Measurements from ENCODE around the gene ATP6V0D1. TPM values are rescaled to one million over a fixed set of nuclear protein-coding genes. Genes with fewer than 3 reads are reported as not detected.

Gene ATP6V0D1
- total RNA-seq, 1 experiment from 2014 or later = 43.0 TPM

- no peak overlapping the region for H3K23ac ChIP-seq (ENCODE audit: insufficient read length, low read depth, low read length)
- H3K4me3 Mint-ChIP-seq = no peak overlapping the region
- no peak overlapping the region for H3K27ac Mint-ChIP-seq
- H3T11ph ChIP-seq (ENCODE audit: low read length) = no peak overlapping the region
- H3K4ac ChIP-seq (ENCODE audit: low read depth, low read length) = no peak overlapping the region
- H3K27me3 ChIP-seq (ENCODE audit: insufficient read depth, low read length) = no peaks in the 10 kb centered on the region
- peaks cover 3 to 4% of the 10 kb centered on the region in 2 experiments for H3K4me1 Mint-ChIP-seq
- no peak overlapping the region for H2BK12ac ChIP-seq (ENCODE audit: insufficient read length, low read depth, low read length)
- H2BK15ac ChIP-seq (ENCODE audit: low read depth, low read length) = no peak overlapping the region
- H2AFZ ChIP-seq (ENCODE audit: low read length) = no peak overlapping the region
- H3K4me1 ChIP-seq (ENCODE audit: insufficient read depth, low read length) = no peaks in the 10 kb centered on the region
- no peak overlapping the region for H2AK5ac ChIP-seq (ENCODE audit: insufficient read length, low read length)
- no peak overlapping the region for H2BK5ac ChIP-seq (ENCODE audit: insufficient read length, low read length)
- no peaks in the 10 kb centered on the region for H3K23me2 ChIP-seq (ENCODE audit: insufficient read length, low read depth, low read length, poor library complexity, severe bottlenecking)
- no peaks in the 10 kb centered on the region for H3K9me3 ChIP-seq (ENCODE audit: control insufficient read depth, low read depth, low read length)
- TF ChIP-seq CTCF (conservative IDR thresholded peaks at IDR 0.05) = no peak
- no peak for DNase-seq
- no peak overlapping the region for H4K5ac ChIP-seq (ENCODE audit: insufficient read length, low read depth, low read length)
- peaks cover 5% of the 10 kb centered on the region for H3K79me1 ChIP-seq (ENCODE audit: insufficient read depth, low read depth, low read length, poor library complexity, severe bottlenecking)
- H4K91ac ChIP-seq (ENCODE audit: insufficient read length, low read depth, low read length) = no peak overlapping the region
- H3K18ac ChIP-seq (ENCODE audit: insufficient read length, low read depth, low read length) = no peak overlapping the region
- H3K27me3 Mint-ChIP-seq (ENCODE audit: low read depth) = no peaks in the 10 kb centered on the region
- no peak overlapping the region for H2BK20ac ChIP-seq (ENCODE audit: low read depth, low read length, poor library complexity, severe bottlenecking)
- H3K9me3 Mint-ChIP-seq = no peaks in the 10 kb centered on the region
- no peaks in the 10 kb centered on the region for H4K20me1 ChIP-seq (ENCODE audit: control insufficient read depth, insufficient read depth, insufficient read length)
- H3K36me3 Mint-ChIP-seq (ENCODE audit: insufficient read depth in 1 of 3, low read depth in 3 of 3) = no peaks in the 10 kb centered on the region
- no peak overlapping the region for H3K56ac ChIP-seq (ENCODE audit: insufficient read length, low read depth, low read length)
- no peak overlapping the region for H3K9ac ChIP-seq (ENCODE audit: extremely low read depth, insufficient read length, low read length)
- no peak overlapping the region for H3K4me2 ChIP-seq (ENCODE audit: insufficient read depth, insufficient read length, low read length)
- H4K8ac ChIP-seq (replicated peaks; ENCODE audit: insufficient read length, low read depth, low read length) = no peak overlapping the region
- no peak overlapping the region for H2BK120ac ChIP-seq (ENCODE audit: low read depth, low read length, poor library complexity, severe bottlenecking)
- peak overlapping the region; percentile 13; the same call in 1 of the 2 replicates for H3K14ac ChIP-seq (ENCODE audit: insufficient read depth, low read length)
- 0 out of 2 replicates have a peak, but pooled peaks cover 3% of the 10 kb centered on the region for H3K79me2 ChIP-seq (ENCODE audit: insufficient read depth, low read length)
- WGBS (ENCODE audit: extremely low coverage, insufficient read length, low lambda C conversion rate) = no CpG with 5 or more reads among the region's 7 CpGs
- H3K27ac ChIP-seq (ENCODE audit: insufficient read length, low read depth, low read length) = no peak overlapping the region
These were observed 10.6 kb downstream of the ATP6V0D1 start for GRCh38 chr16:67470359-67470758.

Data from H9 (cell line).